Fibroblast of lung (primary cell): ENCODE data around the gene RPLP2. TPM values are rescaled to one million over a fixed set of nuclear protein-coding genes. Genes with fewer than 3 reads are reported as not detected.

Source experiments
- DNase-seq, 2 donors: peaks; one replicate each; pipeline versions ENCODE4 v3.0.0 to v3.0.0-alpha.2; 2010; ENCODE audit warnings: low read depth in 2 of 2
- H2AFZ ChIP-seq: 2 replicates; pipeline ENCODE4 v1.5.1; 2012; ENCODE audit warnings: low read length, control low read depth, inconsistent platforms
- H3K27ac ChIP-seq: 2 replicates; pipeline ENCODE4 v1.5.1; 2011; ENCODE audit warnings: low read length, control low read depth; ENCODE audit not compliant: insufficient read depth
- H3K27me3 ChIP-seq: 2 replicates; pipeline ENCODE4 v1.5.1; 2011; ENCODE audit warnings: mild to moderate bottlenecking, low read length; ENCODE audit not compliant: control insufficient read depth, insufficient read depth
- H3K36me3 ChIP-seq: 2 replicates; pipeline ENCODE4 v1.5.1; 2011; ENCODE audit warnings: low read length; ENCODE audit not compliant: control insufficient read depth, insufficient read depth
- H3K4me1 ChIP-seq: 2 replicates; pipeline ENCODE4 v1.5.1; 2011; ENCODE audit warnings: low read length; ENCODE audit not compliant: control insufficient read depth, insufficient read depth; ENCODE audit errors: extremely low read depth
- H3K4me2 ChIP-seq: 2 replicates; pipeline ENCODE4 v1.5.1; 2011; ENCODE audit warnings: low read length, control low read depth; ENCODE audit not compliant: insufficient read depth; ENCODE audit errors: extremely low read depth
- H3K4me3 ChIP-seq, 4 experiments: fragments of 200-600 bp in 1 of 4; sonication (generic) in 1 of 4; replicated peaks in 1 of 4; 2 replicates each; pipeline ENCODE4 v1.5.1; 2011 to 2016; ENCODE audit warnings: low read length in 4 of 4, low read depth in 3 of 4, mild to moderate bottlenecking in 3 of 4, control low read depth in 2 of 4, inconsistent platforms in 1 of 4, mixed read lengths in 1 of 4; ENCODE audit not compliant: insufficient read depth in 1 of 4; ENCODE audit errors: control extremely low read depth in 1 of 4
- H3K79me2 ChIP-seq: 2 replicates; pipeline ENCODE4 v1.5.1; 2012; ENCODE audit warnings: mild to moderate bottlenecking, low read length, inconsistent platforms; ENCODE audit not compliant: control insufficient read depth, insufficient read depth
- H3K9ac ChIP-seq: 2 replicates; pipeline ENCODE4 v1.5.1; 2011; ENCODE audit warnings: mild to moderate bottlenecking, low read length, control low read depth; ENCODE audit not compliant: insufficient read depth
- H3K9me3 ChIP-seq: 2 replicates; pipeline ENCODE4 v1.5.1; 2012; ENCODE audit warnings: low read depth, low read length; ENCODE audit not compliant: control insufficient read depth, insufficient read depth
- H4K20me1 ChIP-seq: 2 replicates; pipeline ENCODE4 v1.5.1; 2011; ENCODE audit warnings: low read length; ENCODE audit not compliant: control insufficient read depth, insufficient read depth; ENCODE audit errors: extremely low read depth
- CTCF ChIP-seq, 2 donors: IDR thresholded peaks in 1 of 2; conservative IDR thresholded peaks in 1 of 2; 1 replicate in 1 of 2; 2 replicates in 1 of 2; pipeline ENCODE4 v1.5.1; 2011 to 2012; ENCODE audit warnings: low read length in 2 of 2, control low read depth in 1 of 2, inconsistent platforms in 1 of 2, low read depth in 1 of 2, mild to moderate bottlenecking in 1 of 2
- EZH2 ChIP-seq: IDR thresholded peaks from 2 replicates; pipeline ENCODE4 v1.5.1; 2012; ENCODE audit warnings: low read length, control low read depth, mild to moderate bottlenecking; ENCODE audit errors: missing control alignments
- polyA plus RNA-seq, 2 donors: library from polyadenylated mRNA; depleted of rRNA in 1 of 2; stranded (reverse) in 1 of 2; unstranded in 1 of 2; fragments of >200 nt; gene quantifications; 2 replicates each; pipeline ENCODE4 v1.2.1, GENCODE V29; 2011 to 2012; ENCODE audit warnings: missing spikeins in 1 of 2
- total RNA-seq: library from RNA; depleted of rRNA; stranded (reverse); fragments of >200 nt; gene quantifications from 2 replicates; pipeline ENCODE4 v1.2.1, GENCODE V29; 2014

Gene RPLP2
- total and polyA plus RNA-seq, 2 donors (not counting 1 experiment from before 2014, with no cell fraction given), result 294 to 741 TPM

GRCh38 chr11:834371-835316, 24.9 kb downstream of the RPLP2 start:
- Histone ChIP-seq H3K4me3 (peak overlapping the region in 3 of 4 experiments; percentile 37 to 83 (median 80)), H3K9me3 (no peaks in the 10 kb centered on the region), H3K9ac (peak overlapping the region; percentile 53), H4K20me1 (no peaks in the 10 kb centered on the region), H3K4me2 (peak overlapping the region; percentile 87), H3K27ac (peak overlapping the region; percentile 88), H3K4me1 (peaks cover 33% of the 10 kb centered on the region), H2AFZ (no peak overlapping the region), H3K79me2 (peaks cover 51% of the 10 kb centered on the region), H3K27me3 (no peaks in the 10 kb centered on the region), H3K36me3 (peaks cover 33% of the 10 kb centered on the region)
- DNase-seq, result peak; percentile 64 to 83
- TF ChIP-seq EZH2 (no peak), CTCF (conservative IDR thresholded peaks at IDR 0.05 in 1 of 2, IDR thresholded peaks at IDR 0.05 in 1 of 2; ENCODE audit: low read depth in 1 of 2, low read length in 2 of 2) (no peak)

- TF ChIP-seq EZH2, result no peak
- TF ChIP-seq CTCF (conservative IDR thresholded peaks at IDR 0.05 in 1 of 2, IDR thresholded peaks at IDR 0.05 in 1 of 2; ENCODE audit: low read depth in 1 of 2, low read length in 2 of 2), result no peak
- H3K9me3 ChIP-seq, result no peaks in the 10 kb centered on the region
- H4K20me1 ChIP-seq, result peaks cover 3% of the 10 kb centered on the region
- peaks cover 68% of the 10 kb centered on the region for H3K79me2 ChIP-seq
- no peak overlapping the region for H3K9ac ChIP-seq
- peaks cover 45% of the 10 kb centered on the region for H3K36me3 ChIP-seq
- no peak overlapping the region for H2AFZ ChIP-seq
- peaks cover 38% of the 10 kb centered on the region for H3K4me1 ChIP-seq
- H3K27me3 ChIP-seq, result no peaks in the 10 kb centered on the region
- H3K4me3 ChIP-seq, result no peak overlapping the region
- H3K27ac ChIP-seq, result no peak overlapping the region
- no peak for DNase-seq
- H3K4me2 ChIP-seq, result no peak overlapping the region
These were observed 26.5 kb downstream of the RPLP2 start for GRCh38 chr11:836274-836673.

GRCh38 chr11:836700-837099, 26.9 kb downstream of the RPLP2 start:
- no peak for DNase-seq
- Histone ChIP-seq H4K20me1 (peaks cover 3% of the 10 kb centered on the region), H2AFZ (no peak overlapping the region)

More at GRCh38 chr11:836700-837099, 26.9 kb downstream of the RPLP2 start:
- H3K27me3 ChIP-seq, result no peaks in the 10 kb centered on the region
- no peak for TF ChIP-seq CTCF (conservative IDR thresholded peaks at IDR 0.05 in 1 of 2, IDR thresholded peaks at IDR 0.05 in 1 of 2; ENCODE audit: low read depth in 1 of 2, low read length in 2 of 2)
- TF ChIP-seq EZH2, result no peak
- peaks cover 72% of the 10 kb centered on the region for H3K79me2 ChIP-seq
- H3K9ac ChIP-seq, result no peak overlapping the region
- H3K4me2 ChIP-seq, result no peak overlapping the region
- H3K36me3 ChIP-seq, result peaks cover 45% of the 10 kb centered on the region
- peaks cover 34% of the 10 kb centered on the region for H3K4me1 ChIP-seq
- H3K27ac ChIP-seq, result no peak overlapping the region
- no peaks in the 10 kb centered on the region for H3K9me3 ChIP-seq
- H3K4me3 ChIP-seq, result no peak overlapping the region
